Measurements from ENCODE around the gene PADI3. TPM values are rescaled to one million over a fixed set of nuclear protein-coding genes. Genes with fewer than 3 reads are reported as not detected.

The PADI3 gene
- total RNA-seq, 1 donor from 2014 or later: 3.3 TPM

GRCh38 chr1:17243274-17243673 is 5.6 kb upstream of the PADI3 start:
- no peak for ATAC-seq

- ATAC-seq: peak; percentile 29
Observed at GRCh38 chr1:17244821-17245740, 3.8 kb upstream of the PADI3 start.

- ATAC-seq: no peak
Observed at GRCh38 chr1:17245816-17246325, 3.0 kb upstream of the PADI3 start.

GRCh38 chr1:17246971-17247370 is 1.9 kb upstream of the PADI3 start:
- no peak for ATAC-seq

GRCh38 chr1:17250601-17251000 is 1.7 kb downstream of the PADI3 start:
- ATAC-seq: peak; percentile 86

GRCh38 chr1:17251246-17251645 is 2.3 kb downstream of the PADI3 start:
- ATAC-seq: no peak

- ATAC-seq: peak; percentile 1
Observed at GRCh38 chr1:17251701-17252376, 2.9 kb downstream of the PADI3 start.

- ATAC-seq: no peak
Observed at GRCh38 chr1:17255336-17255735, 6.4 kb downstream of the PADI3 start.

GRCh38 chr1:17258116-17258757 is 9.3 kb downstream of the PADI3 start:
- peak; percentile 79 for ATAC-seq

- ATAC-seq: peak; percentile 65
Observed at GRCh38 chr1:17258758-17259130, 9.8 kb downstream of the PADI3 start.

GRCh38 chr1:17259233-17259873 is 10.5 kb downstream of the PADI3 start:
- no peak for ATAC-seq

GRCh38 chr1:17260264-17260663 is 11.4 kb downstream of the PADI3 start:
- no peak for ATAC-seq

- no peak for ATAC-seq
Observed at GRCh38 chr1:17260738-17261137, 11.8 kb downstream of the PADI3 start.

GRCh38 chr1:17263936-17264335 is 15.0 kb downstream of the PADI3 start:
- no peak for ATAC-seq

GRCh38 chr1:17264470-17264869 is 15.6 kb downstream of the PADI3 start:
- ATAC-seq: no peak

GRCh38 chr1:17265162-17265561 is 16.3 kb downstream of the PADI3 start:
- peak; percentile 9 for ATAC-seq

- ATAC-seq: no peak
Observed at GRCh38 chr1:17265950-17266349, 17.1 kb downstream of the PADI3 start.

- no peak for ATAC-seq
Observed at GRCh38 chr1:17270891-17271765, 22.2 kb downstream of the PADI3 start.

GRCh38 chr1:17272066-17272465 is 23.2 kb downstream of the PADI3 start:
- ATAC-seq: no peak

- ATAC-seq: peak; percentile 62
Observed at GRCh38 chr1:17272646-17273045, 23.7 kb downstream of the PADI3 start.

- ATAC-seq: no peak
Observed at GRCh38 chr1:17273096-17273495, 24.2 kb downstream of the PADI3 start.

Data from esophagus mucosa (tissue), 1 donor.